Muscle of back (tissue), 11 donors: Measurements from ENCODE around the gene TBC1D9. TPM values are rescaled to one million over a fixed set of nuclear protein-coding genes. Genes with fewer than 3 reads are reported as not detected.

Experiments used
- DNase-seq, 3 donors: peaks; one replicate each; pipeline versions ENCODE4 v3.0.0 to v3.0.0-alpha.2; 2013
- polyA plus RNA-seq, 10 donors: library from polyadenylated mRNA; unstranded; fragments of 120-200 nt; gene quantifications; one replicate each; pipeline ENCODE4 v1.2.1, GENCODE V29; 2013; ENCODE audit not compliant: insufficient read length in 10 of 10

Gene TBC1D9
- polyA plus RNA-seq, 10 donors: 15.9 to 22.7 (median 18.6) TPM

GRCh38 chr4:140695483-140695882 lies 60.7 kb downstream of the TBC1D9 start:
- no peak for DNase-seq

GRCh38 chr4:140693562-140693961 lies 62.6 kb downstream of the TBC1D9 start:
- no peak for DNase-seq

GRCh38 chr4:140691369-140691768 lies 64.8 kb downstream of the TBC1D9 start:
- peak in 1 of 3 donors; percentile 18 for DNase-seq

GRCh38 chr4:140690093-140690492 lies 66.1 kb downstream of the TBC1D9 start:
- no peak for DNase-seq

- DNase-seq: no peak
Measured at GRCh38 chr4:140689623-140690022, 66.6 kb downstream of the TBC1D9 start.

GRCh38 chr4:140688711-140689598 lies 67.2 kb downstream of the TBC1D9 start:
- no peak for DNase-seq

GRCh38 chr4:140686796-140687195 lies 69.4 kb downstream of the TBC1D9 start:
- peak in 2 of 3 donors; percentile 15 to 16 for DNase-seq

- DNase-seq: no peak
Measured at GRCh38 chr4:140684314-140684713, 71.9 kb downstream of the TBC1D9 start.

- no peak for DNase-seq
Measured at GRCh38 chr4:140681201-140681600, 75.0 kb downstream of the TBC1D9 start.

- no peak for DNase-seq
Measured at GRCh38 chr4:140680686-140681085, 75.5 kb downstream of the TBC1D9 start.

GRCh38 chr4:140679576-140679975 lies 76.6 kb downstream of the TBC1D9 start:
- no peak for DNase-seq

GRCh38 chr4:140675599-140676231 lies 80.5 kb downstream of the TBC1D9 start:
- no peak for DNase-seq

GRCh38 chr4:140673729-140674128 lies 82.5 kb downstream of the TBC1D9 start:
- DNase-seq: peak; percentile 12 to 57 (median 41)

- DNase-seq: no peak
Measured at GRCh38 chr4:140672416-140672815, 83.8 kb downstream of the TBC1D9 start.

- no peak for DNase-seq
Measured at GRCh38 chr4:140668111-140668510, 88.1 kb downstream of the TBC1D9 start.

GRCh38 chr4:140666889-140667614 lies 89.1 kb downstream of the TBC1D9 start:
- no peak for DNase-seq

GRCh38 chr4:140662082-140662869 lies 93.9 kb downstream of the TBC1D9 start:
- no peak for DNase-seq

- no peak for DNase-seq
Measured at GRCh38 chr4:140661550-140661949, 94.6 kb downstream of the TBC1D9 start.

- DNase-seq: no peak
Measured at GRCh38 chr4:140659943-140660700, 96.1 kb downstream of the TBC1D9 start.

- no peak for DNase-seq
Measured at GRCh38 chr4:140654495-140654814, 101.7 kb downstream of the TBC1D9 start.
